ENCODE data around the gene PIP5K1A. TPM values are rescaled to one million over a fixed set of nuclear protein-coding genes. Genes with fewer than 3 reads are reported as not detected.

PIP5K1A gene
- total and polyA plus RNA-seq, 9 of the 15 experiments (the other 6 are each of a cell fraction or from before 2014, with no cell fraction given): 1.9 to 42.4 (median 18.8) TPM

GRCh38 chr1:151189637-151190445 lies 8.5 kb upstream of the PIP5K1A start, which contains the start of gene VPS72 (continued):
- TF ChIP-seq JUNB (CRISPR knock-in tag; conservative IDR thresholded peaks at IDR 0.05): no peak
- TF ChIP-seq ZC3H8 (IDR thresholded peaks at IDR 0.05): no peak
- peak; percentile 53; the same call in 1 of the 2 replicates for TF ChIP-seq ZBTB33 (CRISPR knock-in tag; IDR thresholded peaks at IDR 0.05)
- TF ChIP-seq HMG20B (CRISPR knock-in tag; IDR thresholded peaks at IDR 0.05): no peak
- TF ChIP-seq MCM3 (IDR thresholded peaks at IDR 0.05): no peak
- no peak for TF ChIP-seq NFATC3 (IDR thresholded peaks at IDR 0.05)
- peak; percentile 66 for TF ChIP-seq GTF2B (IDR thresholded peaks at IDR 0.05; ENCODE audit: extremely low read depth, insufficient read length)
- TF ChIP-seq CBFA2T3 (IDR thresholded peaks at IDR 0.05): 0 out of 2 replicates have a peak, but pooled peaks have one; percentile 3
- TF ChIP-seq TEAD2 (tag; IDR thresholded peaks at IDR 0.05): no peak
- TF ChIP-seq DACH1 (IDR thresholded peaks at IDR 0.05; ENCODE audit: partially characterized antibody): no peak
- TF ChIP-seq FOXO4 (CRISPR knock-in tag; IDR thresholded peaks at IDR 0.05): no peak
- TF ChIP-seq HOMEZ (CRISPR knock-in tag; IDR thresholded peaks at IDR 0.05): no peak
- TF ChIP-seq BRF2 (IDR thresholded peaks at IDR 0.05; ENCODE audit: borderline replicate concordance, insufficient read depth, insufficient read length): no peak
- no peak for TF ChIP-seq OTX1 (CRISPR knock-in tag; IDR thresholded peaks at IDR 0.05)
- TF ChIP-seq MITF (IDR thresholded peaks at IDR 0.05): no peak
- TF ChIP-seq PTBP1 (IDR thresholded peaks at IDR 0.05; ENCODE audit: low read depth, low read length): no peak
- TF ChIP-seq ZNF830 (CRISPR knock-in tag; IDR thresholded peaks at IDR 0.05): no peak

All from K562 (cell line).